HepG2 (cell line): Measurements from ENCODE around the gene CD7.

Source experiments
- CTCF ChIP-seq: sonication (generic); formaldehyde crosslinking; IDR thresholded peaks from 2 replicates; pipeline ENCODE4 v1.5.0; 2020; ENCODE audit warnings: mild to moderate bottlenecking, missing genetic modification reagents, moderate library complexity
- EZH2 ChIP-seq: conservative IDR thresholded peaks from 2 replicates; pipeline ENCODE4 v1.6.1; 2012; ENCODE audit warnings: mild to moderate bottlenecking, low read depth, low read length, moderate library complexity
- NFIC ChIP-seq: IDR thresholded peaks from 2 replicates; pipeline ENCODE4 v1.6.1; 2012; ENCODE audit warnings: mild to moderate bottlenecking, low read length, inconsistent platforms
- POLR2A ChIP-seq, 2 experiments: IDR thresholded peaks; 2 replicates each; pipeline ENCODE4 v1.6.1; 2011; ENCODE audit warnings: low read depth in 2 of 2, low read length in 2 of 2, mild to moderate bottlenecking in 1 of 2, moderate library complexity in 1 of 2; ENCODE audit not compliant: insufficient read depth in 1 of 2
- ZMYM2 ChIP-seq: sonication (generic); formaldehyde crosslinking; IDR thresholded peaks from 2 replicates; pipeline ENCODE4 v1.8.0; 2022; ENCODE audit warnings: mild to moderate bottlenecking, missing genetic modification reagents
- TF ChIP-seq, protein P1 (sequence below): sonication (generic); formaldehyde crosslinking; IDR thresholded peaks from 2 replicates; pipeline ENCODE4 v1.4.0; 2020; ENCODE audit warnings: mild to moderate bottlenecking, missing genetic modification reagents, borderline replicate concordance

DNA sequence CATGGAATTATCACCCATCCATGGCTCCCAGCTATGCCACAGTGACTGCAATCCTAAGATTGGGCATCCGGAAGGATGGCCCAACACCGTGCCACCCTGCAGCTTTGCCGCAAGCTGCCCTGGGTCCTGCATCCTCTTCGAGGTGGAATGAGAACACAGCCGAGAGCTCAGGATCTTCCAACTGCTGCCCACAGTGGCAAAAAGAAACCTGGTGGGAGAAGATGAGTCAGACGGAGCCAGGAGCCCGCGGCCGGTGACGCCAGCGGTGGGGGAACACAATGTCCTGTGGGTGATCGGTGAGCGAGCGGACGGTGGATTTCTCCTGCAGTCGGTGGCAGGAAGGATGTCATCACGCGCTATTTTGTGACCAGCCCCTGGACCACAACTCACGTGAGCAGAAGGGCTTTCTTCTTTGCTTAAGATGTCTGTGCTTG is 20.1 kb downstream of the CD7 start:
- TF ChIP-seq, protein P1, sequence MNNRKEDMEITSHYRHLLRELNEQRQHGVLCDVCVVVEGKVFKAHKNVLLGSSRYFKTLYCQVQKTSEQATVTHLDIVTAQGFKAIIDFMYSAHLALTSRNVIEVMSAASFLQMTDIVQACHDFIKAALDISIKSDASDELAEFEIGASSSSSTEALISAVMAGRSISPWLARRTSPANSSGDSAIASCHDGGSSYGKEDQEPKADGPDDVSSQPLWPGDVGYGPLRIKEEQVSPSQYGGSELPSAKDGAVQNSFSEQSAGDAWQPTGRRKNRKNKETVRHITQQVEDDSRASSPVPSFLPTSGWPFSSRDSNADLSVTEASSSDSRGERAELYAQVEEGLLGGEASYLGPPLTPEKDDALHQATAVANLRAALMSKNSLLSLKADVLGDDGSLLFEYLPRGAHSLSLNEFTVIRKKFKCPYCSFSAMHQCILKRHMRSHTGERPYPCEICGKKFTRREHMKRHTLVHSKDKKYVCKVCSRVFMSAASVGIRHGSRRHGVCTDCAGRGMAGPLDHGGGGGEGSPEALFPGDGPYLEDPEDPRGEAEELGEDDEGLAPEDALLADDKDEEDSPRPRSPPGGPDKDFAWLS (CRISPR knock-in tag) = no peak
- no peak for TF ChIP-seq ZMYM2
- TF ChIP-seq POLR2A (IDR thresholded peaks at IDR 0.05; ENCODE audit: insufficient read depth in 1 of 2, low read depth in 2 of 2, low read length in 2 of 2) = no peak
- TF ChIP-seq EZH2 = no peak
- no peak for TF ChIP-seq NFIC
- no peak for TF ChIP-seq CTCF (CRISPR knock-in tag)
